Measurements from ENCODE around the gene IGF1R.
A peak's percentile ranks its signal among the peaks of the same experiment; 100 is the strongest.

Gene IGF1R

GRCh38 chr15:98650417-98651035, 2.2 kb downstream of the IGF1R start:
- TF ChIP-seq, protein P1, sequence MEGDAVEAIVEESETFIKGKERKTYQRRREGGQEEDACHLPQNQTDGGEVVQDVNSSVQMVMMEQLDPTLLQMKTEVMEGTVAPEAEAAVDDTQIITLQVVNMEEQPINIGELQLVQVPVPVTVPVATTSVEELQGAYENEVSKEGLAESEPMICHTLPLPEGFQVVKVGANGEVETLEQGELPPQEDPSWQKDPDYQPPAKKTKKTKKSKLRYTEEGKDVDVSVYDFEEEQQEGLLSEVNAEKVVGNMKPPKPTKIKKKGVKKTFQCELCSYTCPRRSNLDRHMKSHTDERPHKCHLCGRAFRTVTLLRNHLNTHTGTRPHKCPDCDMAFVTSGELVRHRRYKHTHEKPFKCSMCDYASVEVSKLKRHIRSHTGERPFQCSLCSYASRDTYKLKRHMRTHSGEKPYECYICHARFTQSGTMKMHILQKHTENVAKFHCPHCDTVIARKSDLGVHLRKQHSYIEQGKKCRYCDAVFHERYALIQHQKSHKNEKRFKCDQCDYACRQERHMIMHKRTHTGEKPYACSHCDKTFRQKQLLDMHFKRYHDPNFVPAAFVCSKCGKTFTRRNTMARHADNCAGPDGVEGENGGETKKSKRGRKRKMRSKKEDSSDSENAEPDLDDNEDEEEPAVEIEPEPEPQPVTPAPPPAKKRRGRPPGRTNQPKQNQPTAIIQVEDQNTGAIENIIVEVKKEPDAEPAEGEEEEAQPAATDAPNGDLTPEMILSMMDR (IDR thresholded peaks at IDR 0.05), result no peak
- no peaks in the 10 kb centered on the region for H3K9me3 ChIP-seq
- no peaks in the 10 kb centered on the region for H3K36me3 ChIP-seq
- peak overlapping the region; percentile 94 for H3K27ac ChIP-seq
- H3K4me3 ChIP-seq (ENCODE audit: low read depth in 1 of 2, low read length in 1 of 2), result peak overlapping the region; percentile 94 to 95
- peaks cover 50 to 59% of the 10 kb centered on the region in 2 experiments for H3K4me1 ChIP-seq (ENCODE audit: control insufficient read depth in 1 of 2, insufficient read depth in 1 of 2, low read depth in 1 of 2, low read length in 1 of 2)
- peaks cover 22% of the 10 kb centered on the region for H3K27me3 ChIP-seq

DNA sequence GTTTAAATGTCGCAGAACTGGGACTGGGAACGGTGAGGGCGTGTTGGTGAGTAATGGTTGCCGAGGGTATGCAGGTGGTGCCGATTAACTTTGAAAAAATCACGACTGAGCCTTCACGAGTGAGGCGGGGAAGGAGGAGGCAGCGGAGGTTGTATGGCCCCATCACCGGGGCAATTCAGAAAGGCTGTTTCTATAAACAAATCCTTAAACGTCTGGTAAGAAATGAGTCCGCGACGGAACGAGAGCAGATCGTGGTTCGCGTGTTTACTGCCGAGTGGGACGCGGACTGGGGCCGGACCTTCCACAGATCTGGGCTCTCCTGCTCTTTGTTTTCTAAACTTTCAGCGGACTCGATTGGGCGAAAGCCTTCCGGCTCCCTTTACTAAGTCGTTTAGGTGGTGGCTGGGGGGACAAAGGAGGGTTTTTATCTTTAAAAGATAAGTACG, 2.7 kb downstream of the IGF1R start:
- Histone ChIP-seq H3K4me3 (ENCODE audit: low read depth in 1 of 2, low read length in 1 of 2) (peak overlapping the region; percentile 94 to 95), H3K9me3 (no peaks in the 10 kb centered on the region), H3K4me1 (ENCODE audit: control insufficient read depth in 1 of 2, insufficient read depth in 1 of 2, low read depth in 1 of 2, low read length in 1 of 2) (peaks cover 50 to 55% of the 10 kb centered on the region in 2 experiments), H3K27me3 (peaks cover 16% of the 10 kb centered on the region), H3K36me3 (no peaks in the 10 kb centered on the region), H3K27ac (peak overlapping the region; percentile 94)
- TF ChIP-seq, protein P1 (IDR thresholded peaks at IDR 0.05), result no peak

DNA sequence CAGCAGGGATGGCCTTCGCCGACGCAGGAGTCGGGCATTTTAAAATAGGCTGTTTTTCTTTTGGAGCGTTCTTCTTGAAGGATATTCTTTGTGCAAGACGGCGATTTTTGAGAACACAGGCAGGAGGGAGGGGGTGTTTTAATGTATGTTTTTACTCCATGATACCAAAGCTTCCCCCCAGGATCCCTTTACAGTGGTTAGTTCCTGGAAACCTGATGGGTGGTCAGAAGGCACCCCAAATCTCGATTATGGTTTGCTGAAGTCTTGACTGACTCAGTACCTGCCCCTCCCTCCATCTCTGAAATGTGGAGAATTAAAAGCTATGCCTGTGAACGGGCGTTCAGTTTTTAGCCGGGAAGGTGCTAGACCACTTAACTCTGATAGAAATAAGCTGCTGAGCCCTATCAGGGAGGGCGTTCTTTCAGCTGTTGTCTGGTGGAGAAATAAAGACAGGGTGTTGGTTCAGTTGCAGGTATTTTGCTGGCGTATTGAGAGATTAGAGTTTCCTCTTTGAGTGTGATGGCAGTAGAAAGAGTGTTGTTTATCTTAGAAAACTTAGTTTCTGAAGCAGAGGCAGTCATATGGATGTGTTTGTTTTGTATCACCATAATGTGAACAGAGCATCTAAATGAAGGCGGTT, 3.4 kb downstream of the IGF1R start:
- H3K27ac ChIP-seq, result peak overlapping the region; percentile 94
- TF ChIP-seq, protein P1 (IDR thresholded peaks at IDR 0.05), result no peak
- peak overlapping the region; percentile 94 to 95 for H3K4me3 ChIP-seq (ENCODE audit: low read depth in 1 of 2, low read length in 1 of 2)
- H3K27me3 ChIP-seq, result peaks cover 10% of the 10 kb centered on the region
- H3K9me3 ChIP-seq, result no peaks in the 10 kb centered on the region
- H3K36me3 ChIP-seq, result no peaks in the 10 kb centered on the region
- H3K4me1 ChIP-seq (ENCODE audit: control insufficient read depth in 1 of 2, insufficient read depth in 1 of 2, low read depth in 1 of 2, low read length in 1 of 2), result peaks cover 47 to 49% of the 10 kb centered on the region in 2 experiments

- peaks cover 52 to 53% of the 10 kb centered on the region in 2 experiments for H3K4me1 ChIP-seq (ENCODE audit: control insufficient read depth in 1 of 2, insufficient read depth in 1 of 2, low read depth in 1 of 2, low read length in 1 of 2)
- H3K36me3 ChIP-seq, result no peaks in the 10 kb centered on the region
- H3K4me3 ChIP-seq (ENCODE audit: low read depth in 1 of 2, low read length in 1 of 2), result no peak overlapping the region
- H3K9me3 ChIP-seq, result no peaks in the 10 kb centered on the region
- H3K27ac ChIP-seq, result peak overlapping the region; percentile 40
- TF ChIP-seq, protein P1 (IDR thresholded peaks at IDR 0.05), result no peak
- peaks cover 10% of the 10 kb centered on the region for H3K27me3 ChIP-seq
These were observed 5.3 kb downstream of the IGF1R start for GRCh38 chr15:98653686-98654085.

- no peak overlapping the region for H3K27ac ChIP-seq
- no peaks in the 10 kb centered on the region for H3K36me3 ChIP-seq
- H3K9me3 ChIP-seq, result no peaks in the 10 kb centered on the region
- H3K4me1 ChIP-seq (ENCODE audit: control insufficient read depth in 1 of 2, insufficient read depth in 1 of 2, low read depth in 1 of 2, low read length in 1 of 2), result peaks cover 61 to 63% of the 10 kb centered on the region in 2 experiments
- TF ChIP-seq, protein P1 (IDR thresholded peaks at IDR 0.05), result no peak
- H3K27me3 ChIP-seq, result peaks cover 10% of the 10 kb centered on the region
- H3K4me3 ChIP-seq (ENCODE audit: low read depth in 1 of 2, low read length in 1 of 2), result no peak overlapping the region
These were observed 6.5 kb downstream of the IGF1R start for GRCh38 chr15:98654790-98655360.

All from neutrophil (primary cell).